ENCODE results near the gene FAAP100. TPM values are rescaled to one million over a fixed set of nuclear protein-coding genes. Genes with fewer than 3 reads are reported as not detected.

Gene FAAP100
- total and polyA plus RNA-seq, 9 donors = 0.77 to 29.1 (median 25.0) TPM

DNA sequence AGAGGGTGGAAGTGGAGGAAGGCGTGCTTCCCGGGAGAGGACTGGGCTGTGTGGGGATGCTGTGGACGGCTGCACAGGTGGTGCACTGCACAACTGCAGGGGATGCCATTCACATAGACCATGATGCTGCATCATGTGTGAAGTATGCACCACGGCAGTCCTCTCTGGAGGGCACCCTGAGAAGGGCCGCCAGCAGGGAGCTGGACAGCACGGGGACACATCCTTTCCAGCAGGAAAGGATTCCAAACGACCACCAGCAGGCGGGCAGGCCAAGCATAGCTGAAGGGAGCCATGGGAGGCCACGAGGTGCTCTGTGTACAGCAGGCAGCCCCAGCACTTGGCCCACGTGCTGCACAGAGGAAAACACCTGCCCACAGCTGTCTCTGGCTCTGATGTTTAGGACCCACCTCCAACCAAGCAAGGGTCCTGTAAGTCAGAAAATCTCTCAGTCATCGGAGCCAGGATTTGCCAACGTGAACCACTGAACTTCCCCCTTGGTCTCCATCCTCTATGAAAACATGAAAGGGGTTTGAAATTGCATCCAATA lies 49.6 kb downstream of the FAAP100 start:
- H3K27ac ChIP-seq = no peak overlapping the region
- intact Hi-C loops (cut with DNase I) = no loop called here
- no peaks in the 10 kb centered on the region for H3K27me3 ChIP-seq
- WGBS, 3 donors = 28 to 45% (median 37%) methylated on average over 12 of the region's 12 CpGs
- TF ChIP-seq EP300 (IDR thresholded peaks at IDR 0.05) (no peak), POLR2A (IDR thresholded peaks at IDR 0.05) (no peak)
- TF ChIP-seq, protein P1, sequence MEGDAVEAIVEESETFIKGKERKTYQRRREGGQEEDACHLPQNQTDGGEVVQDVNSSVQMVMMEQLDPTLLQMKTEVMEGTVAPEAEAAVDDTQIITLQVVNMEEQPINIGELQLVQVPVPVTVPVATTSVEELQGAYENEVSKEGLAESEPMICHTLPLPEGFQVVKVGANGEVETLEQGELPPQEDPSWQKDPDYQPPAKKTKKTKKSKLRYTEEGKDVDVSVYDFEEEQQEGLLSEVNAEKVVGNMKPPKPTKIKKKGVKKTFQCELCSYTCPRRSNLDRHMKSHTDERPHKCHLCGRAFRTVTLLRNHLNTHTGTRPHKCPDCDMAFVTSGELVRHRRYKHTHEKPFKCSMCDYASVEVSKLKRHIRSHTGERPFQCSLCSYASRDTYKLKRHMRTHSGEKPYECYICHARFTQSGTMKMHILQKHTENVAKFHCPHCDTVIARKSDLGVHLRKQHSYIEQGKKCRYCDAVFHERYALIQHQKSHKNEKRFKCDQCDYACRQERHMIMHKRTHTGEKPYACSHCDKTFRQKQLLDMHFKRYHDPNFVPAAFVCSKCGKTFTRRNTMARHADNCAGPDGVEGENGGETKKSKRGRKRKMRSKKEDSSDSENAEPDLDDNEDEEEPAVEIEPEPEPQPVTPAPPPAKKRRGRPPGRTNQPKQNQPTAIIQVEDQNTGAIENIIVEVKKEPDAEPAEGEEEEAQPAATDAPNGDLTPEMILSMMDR (IDR thresholded peaks at IDR 0.05) = no peak
- no peaks in the 10 kb centered on the region for H3K9me3 ChIP-seq
- H3K4me1 ChIP-seq (ENCODE audit: insufficient read depth) = no peaks in the 10 kb centered on the region
- no peak overlapping the region for H3K4me3 ChIP-seq
- DNase-seq = no peak
- H3K36me3 ChIP-seq = no peaks in the 10 kb centered on the region

DNA sequence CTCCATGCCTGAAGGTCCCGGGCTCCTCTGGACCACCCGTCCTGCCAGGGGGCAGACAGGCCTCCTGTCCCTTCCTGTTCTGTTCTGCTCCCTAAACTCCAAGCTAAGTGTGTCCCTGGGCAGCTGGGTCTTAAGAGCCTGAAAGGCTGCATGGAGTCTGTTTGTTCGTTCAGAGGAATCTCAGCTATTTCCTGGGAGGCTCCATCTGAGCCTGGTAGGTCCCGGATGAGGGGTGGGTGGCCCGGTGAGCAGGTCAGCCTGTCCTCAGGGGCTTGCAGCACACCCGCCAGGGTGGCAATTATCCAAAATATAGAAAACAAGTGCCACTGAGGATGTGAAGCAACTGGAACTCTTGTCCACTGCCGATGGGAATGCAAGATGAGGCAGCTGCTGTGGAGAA lies 52.1 kb downstream of the FAAP100 start:
- H3K4me1 ChIP-seq (ENCODE audit: insufficient read depth) = no peaks in the 10 kb centered on the region
- H3K4me3 ChIP-seq = no peak overlapping the region
- TF ChIP-seq EP300 (IDR thresholded peaks at IDR 0.05) (no peak), POLR2A (IDR thresholded peaks at IDR 0.05) (no peak)
- TF ChIP-seq, protein P1 (IDR thresholded peaks at IDR 0.05) = no peak
- H3K9me3 ChIP-seq = no peaks in the 10 kb centered on the region
- 20 to 36% (median 23%) methylated on average over 7 of the region's 7 CpGs for WGBS, 3 donors
- no peaks in the 10 kb centered on the region for H3K36me3 ChIP-seq
- H3K27me3 ChIP-seq = no peaks in the 10 kb centered on the region
- H3K27ac ChIP-seq = no peak overlapping the region
- intact Hi-C loops (cut with DNase I) = no loop called here
- DNase-seq = no peak

DNA sequence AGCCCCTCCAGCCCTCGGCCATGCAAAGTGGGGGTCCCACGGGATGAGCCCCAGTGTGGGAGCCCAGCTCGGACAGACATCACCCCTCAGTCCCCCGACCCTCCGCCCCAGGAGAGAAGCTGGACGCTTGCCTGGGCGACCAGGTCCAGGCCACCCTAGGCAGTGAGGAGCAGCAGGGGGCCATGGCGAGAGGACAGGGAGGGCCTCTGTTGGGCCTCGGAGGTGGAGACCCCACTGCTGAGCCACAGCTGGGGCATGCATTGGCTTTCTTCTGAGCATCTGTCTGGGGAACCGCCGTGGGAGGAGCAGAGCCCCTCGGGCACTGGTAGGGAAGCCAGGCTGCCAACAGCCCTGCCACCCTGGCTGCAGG lies 52.6 kb downstream of the FAAP100 start:
- Histone ChIP-seq H3K36me3 (no peaks in the 10 kb centered on the region), H3K4me1 (ENCODE audit: insufficient read depth) (no peaks in the 10 kb centered on the region), H3K27me3 (no peaks in the 10 kb centered on the region), H3K9me3 (no peaks in the 10 kb centered on the region), H3K27ac (no peak overlapping the region), H3K4me3 (no peak overlapping the region)
- no peak for DNase-seq
- TF ChIP-seq, protein P1 (IDR thresholded peaks at IDR 0.05) = no peak
- no peak for TF ChIP-seq EP300 (IDR thresholded peaks at IDR 0.05)
- no peak for TF ChIP-seq POLR2A (IDR thresholded peaks at IDR 0.05)
- intact Hi-C loops (cut with DNase I) = no loop called here
- WGBS, 3 donors = 59 to 72% (median 63%) methylated on average over 11 to 12 of the region's 12 CpGs

DNA sequence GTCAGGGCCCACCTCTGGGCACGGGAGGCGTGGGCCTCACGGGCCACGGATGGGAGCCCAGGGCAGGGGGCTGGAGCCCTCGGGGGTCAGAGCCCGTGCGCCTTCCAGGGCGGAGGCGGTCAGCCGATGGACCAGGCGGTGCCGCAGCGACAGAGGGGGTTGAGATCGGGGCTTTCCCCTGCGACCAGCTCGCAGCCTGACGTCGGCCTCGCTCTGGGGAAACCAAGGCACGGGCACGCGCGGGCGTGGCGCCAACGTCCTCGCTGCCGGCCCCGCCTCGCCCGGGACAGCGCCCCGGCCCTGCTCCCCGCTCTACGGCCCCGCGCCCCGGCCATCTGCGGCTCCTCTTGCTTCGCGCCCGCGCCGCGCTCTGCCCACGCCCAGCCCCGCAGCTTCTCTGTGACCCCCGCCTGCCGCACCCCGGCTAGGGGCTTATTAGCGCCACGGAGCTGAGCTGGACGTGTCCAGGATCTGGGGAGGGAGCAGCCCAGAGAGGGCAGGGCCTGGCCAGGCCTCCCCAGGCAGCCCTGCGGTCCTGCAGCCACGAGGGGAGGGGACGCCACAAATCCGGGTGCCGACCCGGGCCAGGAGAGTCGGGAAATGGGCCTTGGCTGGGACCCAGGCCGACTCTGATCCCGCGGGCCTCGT lies 53.1 kb downstream of the FAAP100 start:
- H3K36me3 ChIP-seq = no peaks in the 10 kb centered on the region
- WGBS, 3 donors = 69 to 86% (median 77%) methylated on average over 59 to 64 of the region's 64 CpGs
- H3K27ac ChIP-seq = no peak overlapping the region
- no peak overlapping the region for H3K4me3 ChIP-seq
- no peaks in the 10 kb centered on the region for H3K27me3 ChIP-seq
- TF ChIP-seq, protein P1 (IDR thresholded peaks at IDR 0.05) = no peak
- TF ChIP-seq POLR2A (IDR thresholded peaks at IDR 0.05) (no peak), EP300 (IDR thresholded peaks at IDR 0.05) (no peak)
- intact Hi-C loops (cut with DNase I) = no loop called here
- H3K4me1 ChIP-seq (ENCODE audit: insufficient read depth) = no peaks in the 10 kb centered on the region
- DNase-seq = no peak
- H3K9me3 ChIP-seq = no peaks in the 10 kb centered on the region

Data from ovary (tissue), 9 donors.